Measurements from ENCODE around the gene GCSH. TPM values are rescaled to one million over a fixed set of nuclear protein-coding genes. Genes with fewer than 3 reads are reported as not detected.

The GCSH gene
- total and polyA plus RNA-seq, 2 of the 13 experiments (the other 11 are each of a cell fraction or from before 2014, with no cell fraction given): 35.9 to 103 TPM

DNA sequence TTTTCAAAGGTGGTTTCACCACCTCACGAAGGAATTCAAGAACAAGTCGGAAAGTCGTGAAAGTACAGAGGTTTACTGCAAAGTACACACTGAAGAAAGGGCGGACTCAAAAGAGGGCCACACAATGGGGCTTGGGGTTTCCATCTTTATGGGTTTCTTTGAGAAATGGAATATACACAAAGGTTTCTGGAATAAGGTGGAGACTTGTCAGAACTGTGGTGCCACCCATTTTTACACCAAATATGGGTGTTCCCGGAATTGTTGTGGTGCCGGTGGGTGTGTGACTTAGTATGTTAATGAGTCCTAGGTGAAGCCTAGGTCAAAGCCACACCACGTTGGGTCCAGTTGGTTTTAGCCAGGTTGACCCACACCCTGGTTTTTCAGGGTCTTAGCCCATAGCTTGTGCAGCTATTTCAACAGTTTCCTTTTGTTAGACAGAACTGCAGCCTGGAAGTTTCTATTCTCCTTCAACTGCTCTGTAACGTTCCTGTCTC lies 567 bp upstream of the GCSH start (continued):
- TF ChIP-seq, protein P1, sequence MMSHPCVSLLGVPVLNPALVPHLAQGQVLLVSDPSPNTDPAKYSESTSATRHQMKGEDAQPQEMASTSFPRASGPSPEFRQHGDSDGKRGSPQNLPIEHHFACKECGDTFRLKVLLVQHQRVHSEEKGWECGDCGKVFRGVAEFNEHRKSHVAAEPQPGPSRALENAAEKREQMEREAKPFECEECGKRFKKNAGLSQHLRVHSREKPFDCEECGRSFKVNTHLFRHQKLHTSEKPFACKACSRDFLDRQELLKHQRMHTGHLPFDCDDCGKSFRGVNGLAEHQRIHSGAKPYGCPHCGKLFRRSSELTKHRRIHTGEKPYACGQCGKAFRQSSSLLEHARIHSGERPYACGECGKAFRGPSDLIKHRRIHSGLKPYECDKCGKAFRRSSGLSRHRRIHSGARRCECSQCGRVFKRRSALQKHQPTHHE (CRISPR knock-in tag; IDR thresholded peaks at IDR 0.05; ENCODE audit: borderline replicate concordance): no peak
- TF ChIP-seq ZNF136 (CRISPR knock-in tag; IDR thresholded peaks at IDR 0.05; ENCODE audit: low read depth) (0 out of 2 replicates have a peak, but pooled peaks have one; percentile 18), ZFX (CRISPR knock-in tag; IDR thresholded peaks at IDR 0.05; ENCODE audit: low read depth) (no peak), ZKSCAN8 (CRISPR knock-in tag; IDR thresholded peaks at IDR 0.05; ENCODE audit: borderline replicate concordance) (0 out of 2 replicates have a peak, but pooled peaks have one; percentile 12), TAF1 (CRISPR knock-in tag; IDR thresholded peaks at IDR 0.05) (no peak), NKX3-1 (CRISPR knock-in tag; IDR thresholded peaks at IDR 0.05) (peak; percentile 39; the same call in 1 of the 2 replicates), MXD4 (CRISPR knock-in tag; IDR thresholded peaks at IDR 0.05) (no peak), ZBTB7A (CRISPR knock-in tag; IDR thresholded peaks at IDR 0.05) (no peak), NR2F6 (IDR thresholded peaks at IDR 0.05) (no peak), NR2F6 (CRISPR knock-in tag; IDR thresholded peaks at IDR 0.05) (no peak), CREB1 (IDR thresholded peaks at IDR 0.05) (no peak), CREB1 (CRISPR knock-in tag; IDR thresholded peaks at IDR 0.05) (0 out of 2 replicates have a peak, but pooled peaks have one; percentile 42), ZNF543 (CRISPR knock-in tag; IDR thresholded peaks at IDR 0.05) (0 out of 2 replicates have a peak, but pooled peaks have one; percentile 17), ZNF556 (CRISPR knock-in tag; IDR thresholded peaks at IDR 0.05; ENCODE audit: borderline replicate concordance) (no peak), CHD4 (IDR thresholded peaks at IDR 0.05; ENCODE audit: borderline replicate concordance, low read length) (peak; percentile 46; the same call in 1 of the 2 replicates)
- TF ChIP-seq, protein P2, sequence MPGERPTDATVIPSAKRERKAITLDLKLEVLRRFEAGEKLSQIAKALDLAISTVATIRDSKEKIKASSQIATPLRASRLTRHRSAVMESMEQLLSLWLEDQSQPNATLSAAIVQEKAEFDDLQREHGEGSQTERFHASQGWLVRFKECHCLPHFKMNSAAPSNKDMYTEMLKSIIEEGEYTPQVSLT (CRISPR knock-in tag; IDR thresholded peaks at IDR 0.05; ENCODE audit: borderline replicate concordance, low read depth): no peak
